ENCODE data around the gene RHOU. TPM values are rescaled to one million over a fixed set of nuclear protein-coding genes. Genes with fewer than 3 reads are reported as not detected.

RHOU gene
- total RNA-seq, 1 experiment from 2014 or later, result 1.2 TPM

GRCh38 chr1:228792601-228793000 is 57.3 kb downstream of the RHOU start:
- no peak for DNase-seq (ENCODE audit: low spot score)
- BruUV-seq (replicated peaks), result no TSS peak
- intact Hi-C loops (cut with micrococcal nuclease; ENCODE audit: unreplicated experiment), result no loop called here
- ChIA-PET POLR2A (ENCODE audit: low non-redundant PET) (no interaction called here), CTCF (no interaction called here)
- Histone ChIP-seq H3K27me3 (replicated peaks; ENCODE audit: insufficient read depth, low read depth, low read length, poor library complexity) (peaks cover 6% of the 10 kb centered on the region), H3K4me1 (ENCODE audit: insufficient read depth, low read length, poor library complexity, severe bottlenecking) (no peaks in the 10 kb centered on the region), H3K9me3 (ENCODE audit: low read depth, low read length, poor library complexity, severe bottlenecking) (no peaks in the 10 kb centered on the region), H3K36me3 (ENCODE audit: insufficient read depth, low read length, poor library complexity, severe bottlenecking) (no peaks in the 10 kb centered on the region), H3K4me3 (ENCODE audit: low read depth, low read length, poor library complexity, severe bottlenecking) (no peak overlapping the region), H3K27ac (ENCODE audit: low read depth, low read length, poor library complexity, severe bottlenecking) (no peak overlapping the region)
- TF ChIP-seq CTCF (conservative IDR thresholded peaks at IDR 0.05; ENCODE audit: low read depth, low read length) (no peak), EZH2 (IDR thresholded peaks at IDR 0.05; ENCODE audit: borderline replicate concordance, low read depth, low read length, poor library complexity, severe bottlenecking) (no peak)

- no peak overlapping the region for H3K27ac ChIP-seq (ENCODE audit: low read depth, low read length, poor library complexity, severe bottlenecking)
- intact Hi-C loops (cut with micrococcal nuclease; ENCODE audit: unreplicated experiment), result no loop called here
- H3K9me3 ChIP-seq (ENCODE audit: low read depth, low read length, poor library complexity, severe bottlenecking), result no peaks in the 10 kb centered on the region
- no peak overlapping the region for H3K4me3 ChIP-seq (ENCODE audit: low read depth, low read length, poor library complexity, severe bottlenecking)
- POLR2A ChIA-PET (ENCODE audit: low non-redundant PET), result no interaction called here
- H3K4me1 ChIP-seq (ENCODE audit: insufficient read depth, low read length, poor library complexity, severe bottlenecking), result no peaks in the 10 kb centered on the region
- BruUV-seq (replicated peaks), result no TSS peak
- H3K36me3 ChIP-seq (ENCODE audit: insufficient read depth, low read length, poor library complexity, severe bottlenecking), result no peaks in the 10 kb centered on the region
- no peak for DNase-seq (ENCODE audit: low spot score)
- H3K27me3 ChIP-seq (replicated peaks; ENCODE audit: insufficient read depth, low read depth, low read length, poor library complexity), result peaks cover 4% of the 10 kb centered on the region
- CTCF ChIA-PET, result no interaction called here
- no peak for TF ChIP-seq EZH2 (IDR thresholded peaks at IDR 0.05; ENCODE audit: borderline replicate concordance, low read depth, low read length, poor library complexity, severe bottlenecking)
- no peak for TF ChIP-seq CTCF (conservative IDR thresholded peaks at IDR 0.05; ENCODE audit: low read depth, low read length)
Measured at GRCh38 chr1:228793032-228793431, 57.8 kb downstream of the RHOU start.

GRCh38 chr1:228794173-228794572 is 58.9 kb downstream of the RHOU start:
- POLR2A ChIA-PET (ENCODE audit: low non-redundant PET), result no interaction called here

More at GRCh38 chr1:228794173-228794572, 58.9 kb downstream of the RHOU start:
- no peak for TF ChIP-seq CTCF (conservative IDR thresholded peaks at IDR 0.05; ENCODE audit: low read depth, low read length)
- TF ChIP-seq EZH2 (IDR thresholded peaks at IDR 0.05; ENCODE audit: borderline replicate concordance, low read depth, low read length, poor library complexity, severe bottlenecking), result no peak
- Histone ChIP-seq H3K4me1 (ENCODE audit: insufficient read depth, low read length, poor library complexity, severe bottlenecking) (no peaks in the 10 kb centered on the region), H3K36me3 (ENCODE audit: insufficient read depth, low read length, poor library complexity, severe bottlenecking) (no peaks in the 10 kb centered on the region), H3K27ac (ENCODE audit: low read depth, low read length, poor library complexity, severe bottlenecking) (no peak overlapping the region), H3K9me3 (ENCODE audit: low read depth, low read length, poor library complexity, severe bottlenecking) (no peaks in the 10 kb centered on the region), H3K27me3 (replicated peaks; ENCODE audit: insufficient read depth, low read depth, low read length, poor library complexity) (peaks cover 3% of the 10 kb centered on the region), H3K4me3 (ENCODE audit: low read depth, low read length, poor library complexity, severe bottlenecking) (no peak overlapping the region)
- no TSS peak for BruUV-seq (replicated peaks)
- CTCF ChIA-PET, result no interaction called here
- intact Hi-C loops (cut with micrococcal nuclease; ENCODE audit: unreplicated experiment), result no loop called here
- no peak for DNase-seq (ENCODE audit: low spot score)

Measured in A673 (cell line).